GM18868 (cell line): ENCODE measurements around the gene SPINK6.

Experiments
- ATAC-seq: cut with Tn5 transposase; IDR thresholded peaks from one replicate; pipeline ENCODE4 v1.9.1; 2021; ENCODE audit warnings: mild to moderate bottlenecking, moderate library complexity; ENCODE audit not compliant: unreplicated experiment

SPINK6 gene, protein sequence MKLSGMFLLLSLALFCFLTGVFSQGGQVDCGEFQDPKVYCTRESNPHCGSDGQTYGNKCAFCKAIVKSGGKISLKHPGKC

DNA sequence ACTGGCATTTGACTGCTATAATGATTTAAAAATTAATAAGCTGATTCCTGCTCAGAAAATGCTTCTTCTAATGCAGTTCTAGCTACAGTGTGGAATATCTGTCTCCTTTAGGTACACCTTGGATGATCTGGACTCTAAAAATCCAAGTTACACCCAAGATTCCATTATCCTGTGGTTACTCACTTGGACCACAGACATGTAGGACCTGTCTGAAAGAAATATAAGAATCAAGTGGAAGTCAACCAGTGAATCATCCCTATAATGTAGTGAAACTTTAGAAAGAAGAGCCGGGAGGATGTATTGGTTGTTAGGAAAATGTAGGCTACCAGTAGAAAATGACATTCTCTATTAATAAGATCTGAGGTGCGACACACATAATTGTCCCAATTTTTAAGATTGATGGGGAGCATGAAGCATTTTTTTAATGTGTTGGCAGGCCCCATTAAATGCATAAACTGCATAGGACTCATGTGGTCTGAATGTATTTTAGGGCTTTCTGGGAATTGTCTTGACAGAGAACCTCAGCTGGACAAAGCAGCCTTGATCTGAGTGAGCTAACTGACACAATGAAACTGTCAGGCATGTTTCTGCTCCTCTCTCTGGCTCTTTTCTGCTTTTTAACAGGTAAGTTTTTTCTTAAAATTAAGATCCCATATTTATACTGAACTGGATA is at the start of gene SPINK6:
Gene SPINK6, plus strand, starts transcription at position 512 of the 673 bp plus-strand sequence. Its CDS starts 55 bp downstream, at position 567.
- ATAC-seq, result no peak

DNA sequence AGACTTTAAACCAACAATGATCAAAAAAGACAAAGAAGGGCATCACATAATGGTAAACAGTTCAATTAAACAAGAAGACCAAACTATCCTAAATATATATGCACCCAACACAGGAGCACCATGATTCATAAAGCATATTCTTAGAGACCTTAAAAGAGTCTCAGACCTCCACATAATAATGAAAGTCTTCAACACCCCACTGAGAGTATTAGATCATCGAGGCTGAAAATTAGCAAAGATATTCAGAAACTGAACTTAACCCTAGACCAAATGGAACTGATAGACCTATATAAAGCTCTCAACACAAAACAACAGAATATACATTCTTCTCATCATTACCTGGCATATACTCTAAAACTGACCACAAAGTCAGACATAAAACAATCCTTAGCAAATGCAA is 46.2 kb upstream of the SPINK6 start:
- no peak for ATAC-seq

DNA sequence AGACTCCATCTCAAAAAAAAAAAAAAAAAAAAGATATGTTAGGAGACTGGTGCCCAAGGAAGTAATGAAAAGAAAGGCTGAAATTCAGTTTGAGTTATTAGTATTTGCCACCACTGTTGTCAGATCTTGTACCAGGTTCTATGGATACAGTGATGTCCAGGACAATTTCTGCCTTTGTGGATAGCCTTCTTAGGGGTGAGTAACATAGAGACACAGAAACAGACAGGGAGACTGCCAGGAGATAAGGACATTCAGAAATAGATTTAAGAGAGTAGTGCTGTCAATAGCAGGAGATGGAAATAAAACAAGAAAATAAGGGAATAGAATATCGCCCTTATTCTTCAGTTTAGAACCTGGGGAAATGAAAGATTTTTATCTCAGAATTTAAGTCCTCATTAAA is 40.8 kb upstream of the SPINK6 start:
- no peak for ATAC-seq

DNA sequence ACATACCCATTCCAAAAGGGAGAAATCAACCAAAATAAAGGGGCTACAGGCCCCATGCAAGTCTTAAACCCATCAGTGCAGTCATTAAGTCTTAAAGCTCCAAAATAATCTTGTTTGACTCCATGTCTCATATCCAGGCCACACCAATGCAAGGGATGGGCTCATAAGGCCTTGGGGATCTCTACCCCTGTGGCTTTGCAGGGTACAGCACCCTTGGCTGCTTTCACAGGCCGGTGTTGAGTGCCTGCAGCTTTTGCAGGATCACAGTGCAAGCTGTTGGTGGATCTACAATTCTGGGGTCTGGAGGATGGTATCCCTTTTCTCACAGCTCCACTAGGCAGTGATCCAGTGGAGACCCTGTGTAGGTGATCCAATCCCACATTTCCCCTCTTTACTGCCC is 39.5 kb upstream of the SPINK6 start:
- peak; percentile 57 for ATAC-seq

DNA sequence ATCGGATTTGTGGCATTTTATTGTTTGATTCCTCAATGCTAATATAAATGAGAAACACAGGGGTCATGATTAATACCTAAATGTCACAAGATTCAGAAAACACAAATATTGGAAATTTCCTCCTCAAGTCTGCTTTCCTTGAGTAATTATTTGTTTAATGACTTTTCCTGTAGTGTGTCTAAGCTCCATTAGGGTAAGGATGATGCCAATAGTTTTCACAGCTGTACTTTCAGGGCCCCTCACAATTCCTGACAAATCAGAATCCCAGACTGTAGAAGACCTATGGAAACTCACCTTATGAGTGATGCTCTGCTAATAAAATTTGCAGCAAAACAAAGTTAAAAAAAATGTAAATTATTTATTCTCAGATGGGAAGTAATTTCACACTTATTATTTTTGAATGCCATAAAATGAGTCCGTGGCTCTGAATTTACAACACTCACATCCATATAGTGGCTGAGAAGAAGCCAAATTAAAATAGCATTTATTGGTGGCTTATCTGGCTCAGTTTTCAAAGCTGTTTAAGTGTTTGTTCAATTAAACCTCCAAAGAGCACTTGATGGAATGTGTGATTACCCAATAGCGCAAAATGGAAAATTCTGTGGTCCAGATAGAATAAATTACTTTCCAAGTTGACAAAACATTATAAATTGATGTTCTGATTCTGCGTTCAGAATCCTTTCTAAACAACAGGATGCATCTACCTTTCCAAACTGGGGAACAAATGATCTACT is 36.1 kb upstream of the SPINK6 start:
- no peak for ATAC-seq

DNA sequence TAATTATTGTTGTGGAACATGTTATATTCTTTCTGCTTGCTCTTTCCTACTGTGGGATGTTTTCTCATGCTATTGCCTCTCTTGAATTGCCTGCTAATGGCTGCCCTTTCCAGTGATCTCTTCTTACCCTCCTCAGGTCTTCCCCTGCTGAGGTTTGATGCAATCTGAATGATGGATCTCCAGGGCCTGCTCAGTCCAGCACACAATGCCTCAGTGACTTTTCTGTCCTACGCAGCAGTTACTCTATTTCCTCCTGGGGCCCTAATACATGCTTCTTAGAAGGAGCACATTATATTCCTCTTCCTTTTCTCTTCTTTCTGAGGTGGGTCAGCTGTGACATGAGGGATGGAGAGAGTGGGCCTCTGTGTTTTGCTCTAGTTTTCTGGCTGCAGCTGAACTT is 34.6 kb upstream of the SPINK6 start, which contains the start of gene SPINK14:
Gene SPINK14, plus strand, starts transcription at position 301 of the 400 bp plus-strand sequence. CDS start 1,187 bp downstream, outside the sequence.
- ATAC-seq, result no peak

DNA sequence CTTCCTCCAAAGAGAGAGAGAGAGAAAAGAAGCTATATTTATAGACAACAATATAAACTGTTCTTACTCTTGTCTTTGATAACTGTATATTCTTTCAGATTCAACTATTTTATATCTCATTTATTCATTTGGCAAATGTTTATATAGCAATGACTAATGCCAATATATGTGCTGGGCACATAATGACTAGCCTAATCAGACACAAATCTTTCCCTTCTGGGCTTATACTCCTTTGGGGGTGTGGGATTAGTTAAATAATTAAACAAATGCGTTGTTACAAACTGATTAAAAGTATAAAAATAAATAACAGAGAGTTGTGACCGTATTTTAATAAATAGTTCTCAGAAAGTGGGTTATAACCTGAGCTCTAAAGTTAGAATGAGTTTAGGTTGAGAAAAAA is 30.5 kb upstream of the SPINK6 start:
- ATAC-seq, result no peak

DNA sequence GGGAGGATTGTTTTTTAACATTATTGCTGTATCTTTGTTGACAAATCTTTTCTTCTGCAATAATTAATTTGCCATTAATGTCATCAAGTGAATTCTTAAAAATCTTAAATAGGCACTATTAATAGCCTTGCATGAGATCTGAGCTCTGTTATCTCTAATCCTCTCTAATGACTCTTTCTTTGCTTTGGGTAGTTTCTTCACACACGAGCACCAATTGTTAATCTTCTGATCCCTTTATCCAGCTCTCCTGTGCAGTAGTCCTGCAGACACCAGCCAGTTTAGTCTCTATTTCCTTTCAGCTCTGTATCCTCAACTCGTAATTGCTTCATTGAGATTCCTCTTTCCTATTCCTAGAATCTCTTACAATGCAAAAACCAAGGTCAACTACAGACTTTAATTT is 26.4 kb upstream of the SPINK6 start:
- ATAC-seq, result no peak

DNA sequence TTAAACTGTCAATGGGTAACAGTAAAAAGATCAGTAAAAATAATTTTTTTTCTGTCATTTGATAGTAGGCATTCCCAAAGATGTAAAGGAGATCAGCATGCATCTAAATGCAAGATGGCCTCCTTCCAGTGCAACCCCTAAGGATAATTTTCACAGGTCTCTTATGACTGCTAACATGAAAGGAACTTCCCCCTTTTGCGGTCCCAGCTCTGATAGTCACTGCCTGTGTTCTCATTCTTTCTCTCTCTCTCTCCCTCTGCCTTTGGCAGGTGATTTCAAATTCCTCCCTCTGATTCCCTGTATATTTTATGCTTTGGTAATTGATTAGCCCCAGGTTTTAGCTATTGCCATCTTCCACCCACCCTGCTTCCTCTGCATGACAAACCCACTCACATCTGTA is 25.6 kb upstream of the SPINK6 start:
- ATAC-seq, result peak; percentile 51

DNA sequence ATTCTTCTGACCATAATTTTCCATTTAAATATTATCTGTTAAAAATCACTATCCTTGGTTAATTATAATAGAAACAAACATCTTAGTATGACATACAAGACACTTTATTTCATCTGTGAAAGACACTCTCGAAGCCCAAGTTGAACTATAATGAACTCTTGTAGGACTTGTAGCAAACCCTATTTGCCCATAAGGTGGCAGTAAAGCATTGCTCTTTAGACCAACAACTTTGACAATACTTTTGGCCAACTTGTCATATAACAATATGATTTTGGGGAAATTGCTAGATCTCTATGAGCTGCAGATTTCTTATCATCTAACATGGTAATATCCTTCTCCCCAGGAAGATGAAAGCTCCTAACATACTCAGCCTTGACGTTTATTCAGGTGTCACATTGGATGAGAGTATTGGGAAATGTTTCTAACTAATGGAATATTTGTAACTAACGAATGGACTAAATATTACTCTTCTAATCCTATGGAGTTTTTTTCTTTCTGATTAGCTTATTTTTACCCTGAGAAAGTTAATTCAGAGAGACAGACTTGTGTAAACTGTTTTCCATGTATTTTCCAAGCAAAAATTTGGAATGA is 23.5 kb upstream of the SPINK6 start:
- peak; percentile 91 for ATAC-seq

DNA sequence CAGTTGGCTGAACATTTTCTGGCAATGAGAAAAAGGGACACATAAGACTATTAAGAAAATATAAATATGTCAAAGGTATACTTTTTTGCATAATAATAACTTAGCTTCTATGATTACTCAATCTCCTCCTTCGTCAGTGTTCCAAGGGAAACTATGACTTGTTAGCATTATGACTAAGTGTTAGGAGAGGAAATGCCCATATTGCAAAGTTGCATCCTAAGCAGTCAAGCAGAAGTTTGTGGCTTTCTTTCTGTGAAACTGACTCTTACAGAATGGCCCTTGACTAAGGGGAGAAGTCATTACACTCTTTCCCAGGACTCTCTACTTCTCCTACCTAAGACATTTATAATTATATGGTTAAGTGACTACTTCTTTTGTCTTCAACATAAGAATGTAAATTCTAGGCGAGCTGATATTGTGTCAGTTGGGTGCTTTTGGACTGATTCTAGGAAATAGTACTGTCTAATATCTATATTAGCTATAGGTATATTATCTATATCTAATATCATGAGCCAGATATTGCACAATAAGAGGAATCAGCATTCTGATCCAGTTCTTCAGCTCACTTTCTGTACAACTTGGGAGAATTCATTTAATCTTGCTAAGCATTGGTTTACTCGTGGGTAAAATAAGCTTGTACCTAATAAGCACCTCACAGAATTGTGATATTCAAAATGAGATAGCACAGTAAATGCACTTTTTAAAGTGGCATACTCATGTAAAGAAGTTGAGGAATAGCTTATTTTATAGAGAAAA is 16.4 kb upstream of the SPINK6 start:
- peak; percentile 93 for ATAC-seq

DNA sequence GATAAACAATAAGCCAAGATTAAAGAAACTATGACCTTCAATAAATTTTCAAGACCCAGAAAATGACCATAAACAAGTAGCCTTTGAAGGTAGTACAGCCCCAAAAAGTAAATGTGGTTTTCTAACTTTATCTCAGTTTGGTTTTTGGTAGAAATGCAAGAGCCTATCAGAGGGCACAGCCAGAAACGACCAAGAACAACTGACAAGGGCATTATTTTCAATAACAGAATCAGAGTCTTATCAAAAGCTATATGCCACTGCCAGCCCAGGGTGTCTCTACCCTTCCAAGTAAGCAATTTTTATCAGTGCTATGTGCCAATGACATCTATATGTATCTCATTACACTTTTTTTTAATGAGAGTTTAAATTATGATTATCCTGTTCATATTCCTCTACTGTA is 11.8 kb upstream of the SPINK6 start:
- no peak for ATAC-seq

DNA sequence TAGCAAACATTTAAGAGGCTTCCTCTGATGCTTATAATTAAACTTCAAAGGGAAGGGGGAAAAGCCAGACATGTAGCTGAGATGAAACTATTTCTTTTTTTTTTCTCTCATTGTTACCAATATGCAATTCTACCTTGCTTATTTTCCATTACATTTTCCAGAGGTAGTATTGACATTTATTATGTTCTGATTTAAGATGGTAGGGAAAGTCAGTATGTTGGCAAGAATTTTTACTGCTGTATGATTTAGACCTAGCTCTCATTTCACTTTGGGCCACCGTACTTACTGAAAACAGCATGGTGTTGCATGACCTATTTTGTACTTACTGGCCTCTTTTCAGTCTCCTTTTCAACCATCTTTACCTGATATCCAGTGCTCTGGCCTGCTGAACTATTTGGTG is 9.6 kb upstream of the SPINK6 start:
- no peak for ATAC-seq

DNA sequence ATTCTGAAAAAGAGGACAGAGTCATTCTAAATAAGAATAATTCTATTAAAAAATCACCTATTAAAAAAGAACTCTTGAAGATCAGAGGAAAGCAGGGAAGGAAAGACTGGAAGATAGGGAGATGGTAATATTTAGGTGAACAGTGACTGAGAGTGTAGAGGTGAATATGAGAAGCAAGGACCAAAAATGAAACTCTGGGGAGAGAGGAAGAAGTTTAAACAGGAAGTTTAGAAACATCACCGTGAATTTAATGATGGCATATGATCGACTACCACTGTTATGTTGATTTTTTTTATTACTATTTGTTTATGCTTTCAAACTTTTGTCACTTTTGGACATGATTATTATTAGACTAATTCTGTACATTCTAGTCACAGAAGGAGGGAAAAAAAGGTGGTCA is 1.7 kb upstream of the SPINK6 start:
- no peak for ATAC-seq

DNA sequence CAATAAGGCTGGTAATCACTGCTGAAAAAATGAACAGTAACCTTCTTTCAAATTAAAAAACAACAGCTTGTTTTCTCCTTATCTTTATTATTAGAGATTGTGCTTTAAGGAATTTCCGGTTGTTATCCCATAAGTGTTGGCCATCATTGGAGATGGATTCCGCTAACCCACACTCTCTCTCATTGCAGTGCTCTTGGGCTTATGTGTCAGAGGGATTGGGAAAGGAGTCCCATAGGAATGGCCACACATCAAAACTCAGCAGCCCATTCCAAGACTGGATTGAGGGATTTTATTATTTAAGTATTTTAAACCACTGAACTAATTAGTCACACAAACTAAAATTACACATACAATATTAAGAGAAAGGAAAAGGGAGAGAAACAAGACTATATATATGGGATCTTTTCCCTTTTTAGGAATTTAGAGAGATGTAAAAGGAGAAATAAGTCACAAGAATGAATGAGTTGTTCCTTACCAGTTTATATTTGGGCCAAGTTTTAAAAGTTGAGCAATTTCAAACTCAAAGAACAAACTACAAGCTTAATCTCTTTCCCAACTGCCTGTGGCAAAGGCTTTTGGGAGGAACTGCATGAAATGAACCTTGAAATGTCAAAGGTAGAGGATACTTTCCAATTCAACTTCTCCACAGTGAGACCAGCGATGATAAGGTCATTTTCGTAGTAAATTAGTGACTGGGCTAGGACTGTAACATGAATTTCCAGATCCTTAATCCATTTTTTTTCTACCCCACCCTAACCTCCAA is 2.4 kb downstream of the SPINK6 start:
- no peak for ATAC-seq

DNA sequence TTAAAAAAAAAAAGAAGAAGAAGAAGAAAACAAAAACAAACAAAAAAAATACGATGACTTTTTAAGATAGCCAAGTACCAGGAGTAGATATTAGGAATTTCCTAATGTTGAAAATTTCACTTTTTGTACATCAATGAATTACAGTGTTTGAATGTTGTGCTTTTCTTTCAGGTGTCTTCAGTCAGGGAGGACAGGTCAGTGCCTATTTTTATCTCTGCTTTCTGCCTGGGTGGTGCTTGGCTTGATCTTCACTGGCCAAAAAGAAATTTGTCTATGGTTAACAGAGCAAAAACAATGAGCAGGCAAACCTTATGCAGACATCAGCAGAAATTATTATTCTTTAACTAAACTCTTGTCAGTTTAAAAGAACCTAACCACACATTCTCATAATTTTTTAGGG is 3.0 kb downstream of the SPINK6 start:
- ATAC-seq, result no peak

DNA sequence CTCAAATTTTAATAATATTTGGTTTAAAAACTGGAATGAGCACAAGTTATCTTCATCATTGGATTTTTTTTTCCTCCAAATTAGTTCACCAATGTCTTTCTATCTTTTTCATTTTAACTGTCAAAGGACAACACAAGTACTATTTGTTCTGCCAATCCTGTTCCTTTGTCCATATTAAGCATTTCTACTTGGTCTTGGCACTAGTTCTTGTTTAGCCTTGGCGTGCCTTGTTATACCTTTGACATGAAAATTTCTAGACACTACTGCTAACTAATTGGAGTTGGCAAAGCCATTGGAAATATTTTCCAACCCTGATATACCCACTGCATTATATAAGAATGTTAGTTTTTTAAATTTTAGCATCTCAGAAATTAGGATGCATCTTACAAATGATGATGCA is 3.8 kb downstream of the SPINK6 start:
- no peak for ATAC-seq

DNA sequence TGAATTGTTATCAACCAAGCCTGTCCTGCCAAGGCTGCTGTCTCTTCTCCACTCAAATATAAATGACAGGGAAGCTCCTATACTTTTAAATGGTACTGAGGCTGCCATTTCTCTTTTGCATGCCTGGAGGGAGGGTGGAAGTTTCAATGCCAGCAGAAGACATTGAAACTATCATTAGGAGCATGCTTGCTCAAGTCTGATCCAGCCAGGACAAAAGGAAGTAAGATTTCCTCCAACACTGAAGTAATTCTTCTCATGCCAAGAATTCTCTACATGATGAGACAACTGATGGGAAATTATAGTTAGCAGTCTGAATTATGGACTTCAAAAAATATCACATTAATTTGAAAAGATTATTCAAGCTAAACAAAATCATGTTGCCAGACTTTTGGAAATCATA is 5.4 kb downstream of the SPINK6 start:
- ATAC-seq, result no peak

DNA sequence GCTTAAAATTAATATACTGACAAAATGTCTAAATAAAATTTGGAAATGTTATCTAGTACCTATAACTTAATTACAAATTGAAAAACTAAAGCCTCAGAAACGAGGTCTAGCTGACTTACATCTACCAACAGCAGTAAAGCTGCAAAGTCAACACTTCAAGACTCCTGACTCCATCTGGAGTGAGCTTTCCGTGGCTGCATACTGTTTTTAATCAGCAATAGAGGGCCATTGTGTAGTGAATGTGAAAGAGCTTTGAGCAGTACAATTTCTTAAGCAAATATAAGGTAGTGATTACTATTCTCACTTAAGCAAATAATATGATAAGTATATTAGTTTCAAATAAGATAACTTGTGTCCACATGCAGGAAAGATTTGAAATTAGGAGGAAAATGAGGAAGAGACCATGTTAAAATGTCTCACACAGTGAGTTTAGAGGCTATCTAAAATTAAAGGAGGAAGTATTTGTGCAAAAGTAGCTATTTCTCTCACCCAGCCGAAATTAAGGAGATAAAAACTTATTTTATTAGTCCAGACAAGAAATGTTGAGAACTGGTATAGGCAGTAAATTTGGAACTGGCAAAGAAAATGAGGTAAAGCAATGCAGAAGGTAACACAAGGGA is 6.4 kb downstream of the SPINK6 start:
- ATAC-seq, result no peak

DNA sequence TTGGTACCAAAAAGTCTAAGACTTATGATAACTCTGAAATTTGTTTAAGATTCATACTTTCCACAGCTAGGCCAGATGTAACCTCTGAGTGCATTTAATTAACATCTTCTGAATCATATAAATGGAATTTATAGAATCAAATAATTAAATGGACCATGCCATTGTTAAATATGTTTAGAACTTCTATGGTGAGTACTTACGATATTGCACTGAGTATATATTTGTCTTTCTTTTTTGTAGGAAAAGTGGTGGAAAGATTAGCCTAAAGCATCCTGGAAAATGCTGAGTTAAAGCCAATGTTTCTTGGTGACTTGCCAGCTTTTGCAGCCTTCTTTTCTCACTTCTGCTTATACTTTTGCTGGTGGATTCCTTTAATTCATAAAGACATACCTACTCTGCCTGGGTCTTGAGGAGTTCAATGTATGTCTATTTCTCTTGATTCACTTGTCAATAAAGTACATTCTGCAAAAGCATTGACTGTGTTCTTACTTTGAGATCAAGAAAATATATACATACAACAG is 11.9 kb downstream of the SPINK6 start:
- ATAC-seq, result no peak
